ENCODE results near the gene CRLF2. TPM values are rescaled to one million over a fixed set of nuclear protein-coding genes. Genes with fewer than 3 reads are reported as not detected.
"Not testable (repeated sequence)": the region's sequence is repeated elsewhere in the genome, so short reads cannot be mapped to it uniquely, and the experiment has no call there.

CRLF2 gene
- total RNA-seq, 1 experiment from 2014 or later = not detected

DNA sequence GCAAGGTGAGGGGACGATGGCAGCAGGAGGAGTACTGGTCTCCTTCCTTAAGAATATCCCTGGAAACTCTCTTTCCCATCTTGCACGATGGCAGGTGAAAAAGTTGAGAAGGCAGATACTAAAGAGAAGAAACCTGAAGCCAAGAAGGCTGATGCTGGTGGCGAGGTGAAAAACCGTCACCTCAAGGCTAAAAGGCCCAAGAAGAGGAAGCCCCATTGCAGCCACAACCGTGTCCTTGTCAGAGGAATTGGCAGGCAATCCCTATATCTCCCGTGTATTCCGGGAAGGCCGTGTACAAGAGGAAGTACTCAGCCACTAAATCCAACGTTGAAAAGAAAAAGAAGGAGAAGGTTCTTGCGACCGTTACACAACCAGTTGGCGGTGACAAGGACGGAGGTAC is 40.0 kb downstream of the CRLF2 start:
- in situ Hi-C loops (cut with HindIII; ENCODE audit: low sequenced_read_pairs) = no loop called here
- DNase-seq (ENCODE audit: low spot score) = no peak

DNA sequence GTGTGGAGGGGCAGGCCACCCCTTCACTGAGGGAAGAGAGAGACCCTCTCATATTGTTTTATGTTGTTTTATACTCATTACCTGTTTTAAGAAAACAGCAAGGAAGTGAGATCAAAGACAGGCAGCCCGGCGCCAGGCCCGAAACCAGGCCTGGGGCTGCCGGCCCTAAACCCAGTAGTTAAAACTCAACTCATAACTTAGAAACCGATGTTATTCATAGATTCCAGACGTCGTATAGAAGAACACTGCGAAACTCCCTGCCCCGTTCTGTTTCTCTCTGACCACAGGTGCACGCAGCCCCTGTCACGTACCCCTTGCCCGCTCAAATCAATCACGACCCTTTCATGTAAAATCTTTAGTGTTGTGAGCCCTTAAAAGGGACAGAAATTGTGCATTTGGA is 40.5 kb downstream of the CRLF2 start:
- in situ Hi-C loops (cut with HindIII; ENCODE audit: low sequenced_read_pairs); DNase-seq (ENCODE audit: low spot score): not testable (repeated sequence)

DNA sequence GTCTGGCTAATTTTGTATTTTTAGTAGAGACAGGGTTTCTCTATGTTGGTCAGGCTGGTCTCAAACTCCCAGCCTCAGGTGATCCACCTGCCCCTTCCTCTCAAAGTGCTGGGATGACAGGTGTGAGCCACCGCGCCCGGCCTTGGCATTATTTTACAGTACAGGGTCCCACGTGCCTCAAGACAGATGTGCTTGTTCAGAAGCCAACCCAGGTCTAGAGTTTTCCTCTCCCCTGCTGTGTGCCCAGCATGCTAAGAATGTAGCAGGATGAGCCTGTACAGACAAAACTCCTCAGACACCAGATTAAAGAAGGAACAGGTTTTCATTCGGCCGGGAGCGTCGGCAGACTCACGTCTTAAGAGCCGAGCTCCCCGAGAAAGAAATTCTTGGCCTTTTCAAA is 42.2 kb downstream of the CRLF2 start:
- in situ Hi-C loops (cut with HindIII; ENCODE audit: low sequenced_read_pairs) = no loop called here

DNA sequence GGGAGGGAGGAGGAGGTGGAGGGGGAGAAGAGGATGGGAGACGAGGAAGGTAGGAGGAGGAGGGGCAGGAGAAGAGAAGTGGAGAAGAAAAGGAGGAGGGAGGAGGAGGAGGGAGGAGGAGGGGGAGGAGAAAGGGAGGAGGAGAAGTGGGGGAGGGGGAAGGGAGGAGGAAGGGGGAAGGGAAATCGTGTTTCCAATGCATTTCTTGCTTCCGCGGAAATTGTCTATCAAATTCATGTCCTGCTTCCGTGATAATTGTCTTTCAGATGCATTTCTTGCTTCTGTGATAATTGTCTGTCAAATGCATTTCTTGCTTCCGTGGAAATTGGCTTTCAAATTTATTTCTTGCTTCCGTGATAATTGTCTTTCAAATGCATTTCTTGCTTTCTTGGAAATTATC is 43.3 kb downstream of the CRLF2 start:
- in situ Hi-C loops (cut with HindIII; ENCODE audit: low sequenced_read_pairs) = no loop called here
- DNase-seq (ENCODE audit: low spot score) = no peak

More for the DNA sequence above, 42.2 kb downstream of the CRLF2 start:
- DNase-seq (ENCODE audit: low spot score) = no peak

- in situ Hi-C loops (cut with HindIII; ENCODE audit: low sequenced_read_pairs) = no loop called here
- no peak for DNase-seq (ENCODE audit: low spot score)
These were observed 44.4 kb downstream of the CRLF2 start for GRCh38 chrX:1167918-1168481.

GRCh38 chrX:1167466-1167865 is 45.0 kb downstream of the CRLF2 start:
- no peak for DNase-seq (ENCODE audit: low spot score)
- in situ Hi-C loops (cut with HindIII; ENCODE audit: low sequenced_read_pairs) = no loop called here

DNA sequence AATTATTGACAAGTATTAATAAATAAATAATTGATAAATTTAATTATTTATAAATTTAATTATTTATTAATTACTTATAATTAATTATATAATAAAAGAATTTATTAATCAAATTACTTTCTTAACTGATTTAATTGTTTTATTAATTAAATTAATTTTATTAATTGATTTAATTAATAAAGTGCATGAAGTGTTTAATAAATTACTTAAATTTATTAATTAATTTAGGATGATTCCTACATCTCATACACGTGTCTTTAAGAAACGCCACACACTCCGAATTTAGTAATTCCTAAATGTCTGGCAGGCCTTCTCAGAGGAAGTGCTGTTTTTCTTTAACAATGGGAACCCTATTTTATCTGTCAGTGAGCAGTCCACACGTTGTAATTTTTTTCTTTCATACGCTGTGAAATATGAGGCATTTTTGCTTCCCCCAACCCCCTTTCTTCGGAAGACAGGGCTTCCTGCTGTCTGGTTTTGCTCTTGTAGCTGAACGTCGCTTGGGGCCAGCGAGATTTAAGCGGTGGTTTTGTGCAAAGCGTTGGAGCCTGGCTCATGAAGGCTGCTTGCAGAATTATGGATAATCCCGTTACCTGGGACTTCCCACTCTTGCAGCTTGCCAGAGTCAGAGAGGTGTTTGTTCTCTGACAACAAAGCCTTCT is 46.8 kb downstream of the CRLF2 start:
- DNase-seq (ENCODE audit: low spot score) = peak; percentile 20
- in situ Hi-C loops (cut with HindIII; ENCODE audit: low sequenced_read_pairs) = no loop called here

DNA sequence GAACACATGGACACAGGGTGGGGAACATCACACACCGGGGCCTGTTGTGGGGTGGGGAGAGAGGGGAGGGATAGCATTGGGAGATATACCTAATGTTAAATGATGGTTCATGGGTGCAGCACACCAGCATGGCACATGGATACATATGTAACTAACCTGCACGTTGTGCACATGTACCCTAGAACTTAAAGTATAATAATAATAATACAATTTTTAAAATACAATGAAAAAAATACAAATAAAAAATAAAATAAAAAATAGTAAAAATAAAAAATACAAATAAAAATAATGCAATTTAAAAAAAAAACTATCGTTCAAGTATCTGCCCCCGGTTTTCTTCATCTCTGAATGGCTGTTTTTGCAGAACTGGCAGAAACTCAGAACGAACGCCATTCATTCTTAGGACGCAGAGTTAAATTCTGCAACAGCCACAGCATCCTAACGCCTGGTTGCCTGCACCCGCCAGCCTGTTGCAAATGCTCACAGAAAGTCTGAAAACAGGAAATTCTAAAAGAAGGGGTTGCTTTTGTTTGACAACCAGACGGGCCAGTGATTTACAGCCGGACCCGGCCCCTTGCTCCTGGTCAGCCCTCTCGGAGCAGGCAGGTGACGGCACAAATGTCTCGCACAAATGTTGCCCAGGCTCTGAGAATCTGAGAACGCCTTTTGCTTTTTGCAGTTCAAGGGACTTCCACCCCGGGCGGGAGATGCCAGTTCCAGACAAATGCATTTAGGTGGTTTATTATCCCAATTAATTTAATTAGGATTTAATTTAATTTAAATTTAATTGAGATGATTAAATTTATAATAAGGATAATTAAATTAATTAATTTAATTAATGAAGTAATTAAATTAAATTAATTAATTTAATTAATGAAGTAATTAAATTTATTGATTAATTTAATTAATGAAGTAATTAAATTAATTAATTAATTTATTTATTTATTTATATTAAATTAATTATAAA is 47.8 kb downstream of the CRLF2 start:
- in situ Hi-C loops (cut with HindIII; ENCODE audit: low sequenced_read_pairs) = no loop called here
- DNase-seq (ENCODE audit: low spot score) = no peak

DNA sequence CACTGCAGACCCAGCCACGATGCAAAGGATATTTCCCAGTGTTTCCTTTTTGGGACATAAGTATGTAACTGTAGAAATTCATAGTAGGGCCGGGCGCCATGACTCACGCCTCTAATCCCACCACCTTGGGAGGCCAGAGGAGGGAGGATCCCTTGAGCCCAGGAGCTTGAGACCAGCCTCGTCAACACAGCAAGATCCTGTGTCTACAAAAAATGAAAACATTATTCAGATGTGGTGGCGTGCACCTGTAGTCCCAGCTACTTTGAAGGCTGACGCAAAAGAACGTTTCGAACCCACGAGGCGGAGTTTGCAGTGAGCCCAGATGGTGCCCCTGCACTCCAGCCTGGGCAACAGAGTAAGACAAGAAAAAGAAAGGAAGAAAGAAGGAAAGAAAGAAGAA is 49.2 kb downstream of the CRLF2 start:
- in situ Hi-C loops (cut with HindIII; ENCODE audit: low sequenced_read_pairs) = no loop called here
- no peak for DNase-seq (ENCODE audit: low spot score)

DNA sequence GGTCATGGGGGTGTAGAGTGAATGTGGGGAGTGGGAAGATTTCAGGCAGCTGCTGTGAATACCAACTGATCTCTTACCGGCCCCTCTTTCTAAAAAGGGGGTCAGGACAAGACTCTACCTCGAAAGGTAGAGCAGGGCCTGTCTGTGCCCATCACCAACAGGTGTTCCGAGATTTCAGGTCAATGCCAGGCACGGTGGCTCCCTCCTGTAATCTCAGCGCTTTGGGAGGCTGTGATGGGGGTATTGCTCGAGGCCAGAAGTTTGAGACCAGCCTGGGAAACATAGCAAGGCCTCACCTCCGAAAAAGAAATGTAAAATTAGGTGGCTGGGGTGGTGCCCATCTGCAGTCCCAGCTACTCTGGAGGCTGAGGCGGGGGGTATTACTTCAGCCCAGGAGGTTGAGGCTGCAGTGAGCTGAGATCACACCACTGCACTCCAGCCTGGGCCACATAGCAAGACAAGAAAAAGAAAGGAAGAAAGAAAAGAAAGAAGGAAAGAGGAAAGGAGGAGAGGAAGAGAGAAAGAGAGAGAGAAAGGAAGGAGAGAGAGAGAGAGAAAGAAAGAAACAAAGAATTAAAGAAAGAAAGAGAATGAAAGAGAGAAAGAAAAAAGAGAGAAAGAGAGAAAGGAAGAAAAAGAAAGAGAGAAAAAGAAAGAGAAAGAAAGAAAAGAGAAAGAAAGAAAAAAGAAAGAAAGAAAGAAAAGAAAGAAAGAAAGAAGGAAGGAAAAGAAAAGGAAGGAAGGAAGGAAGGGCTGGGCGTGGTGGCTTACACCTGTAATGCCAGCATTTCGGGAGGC is 50.1 kb downstream of the CRLF2 start:
- in situ Hi-C loops (cut with HindIII; ENCODE audit: low sequenced_read_pairs) = no loop called here
- DNase-seq (ENCODE audit: low spot score) = no peak

DNA sequence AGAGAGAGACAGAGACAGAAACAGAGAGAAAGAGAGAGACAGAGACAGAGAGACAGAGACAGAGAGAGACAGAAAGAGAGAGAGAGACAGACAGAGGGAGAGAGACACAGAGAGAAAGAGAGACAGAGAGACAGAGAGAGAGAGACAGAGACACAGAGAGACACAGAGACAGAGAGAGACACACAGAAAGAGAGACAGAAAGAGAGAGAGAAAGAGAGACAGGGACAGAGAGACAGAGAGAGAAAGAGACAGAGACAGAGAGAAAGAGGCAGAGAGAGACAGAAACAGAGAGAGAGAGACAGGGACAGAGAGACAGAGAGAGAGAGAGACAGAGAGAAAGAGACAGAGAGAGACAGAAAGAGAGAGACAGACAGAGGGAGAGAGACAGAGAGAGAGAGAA is 52.9 kb downstream of the CRLF2 start:
- in situ Hi-C loops (cut with HindIII; ENCODE audit: low sequenced_read_pairs) = loop anchor here (10.0 kb wide), 1 partner anchor 675 kb away; no protein-coding TSS in a partner anchor
- DNase-seq (ENCODE audit: low spot score) = no peak

DNA sequence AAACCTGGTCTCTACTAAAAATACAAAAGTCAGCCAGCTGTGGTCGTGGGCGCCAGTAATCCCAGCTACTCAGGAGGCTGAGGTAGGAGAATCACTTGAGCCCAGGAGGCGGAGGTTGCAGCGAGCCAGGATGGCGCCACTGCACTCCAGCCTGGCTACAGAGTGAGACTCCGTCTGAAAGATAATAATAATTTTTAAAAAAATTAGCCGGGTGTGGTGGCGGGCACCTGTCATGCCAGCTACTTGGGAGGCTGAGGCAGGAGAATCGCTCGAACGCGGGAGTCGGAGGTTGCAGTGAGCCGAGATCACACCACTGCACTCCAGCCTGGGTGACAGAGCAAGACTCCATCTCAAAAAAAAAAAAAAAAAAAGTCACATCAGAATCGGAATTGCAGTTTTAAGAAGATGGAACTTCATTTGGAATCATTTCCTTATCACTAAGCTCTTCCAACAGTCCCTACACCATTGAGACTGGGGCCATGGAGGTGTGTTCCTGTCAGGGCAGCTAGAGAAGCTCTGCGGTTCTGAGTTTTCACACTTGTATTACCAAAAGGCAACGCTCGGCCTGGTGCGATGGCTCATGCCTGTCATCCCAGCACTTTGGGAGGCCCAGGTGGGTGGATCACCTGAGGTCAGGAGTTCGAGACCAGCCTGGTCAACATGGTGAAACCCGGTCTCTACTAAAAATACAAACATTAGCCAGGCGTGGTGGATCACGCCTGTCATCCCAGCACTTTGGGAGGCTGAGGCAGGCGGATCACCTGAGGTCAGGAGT is 55.6 kb downstream of the CRLF2 start:
- DNase-seq (ENCODE audit: low spot score) = not testable (repeated sequence)
- in situ Hi-C loops (cut with HindIII; ENCODE audit: low sequenced_read_pairs) = loop anchor here (10.0 kb wide), 1 partner anchor 672 kb away; no protein-coding TSS in a partner anchor

GRCh38 chrX:1153940-1154339 is 58.5 kb downstream of the CRLF2 start:
- in situ Hi-C loops (cut with HindIII; ENCODE audit: low sequenced_read_pairs) = loop anchor here (10.0 kb wide), 1 partner anchor 669 kb away; no protein-coding TSS in a partner anchor
- DNase-seq (ENCODE audit: low spot score) = no peak

GRCh38 chrX:1152090-1152489 is 60.4 kb downstream of the CRLF2 start:
- no peak for DNase-seq (ENCODE audit: low spot score)
- in situ Hi-C loops (cut with HindIII; ENCODE audit: low sequenced_read_pairs) = loop anchor here (10.0 kb wide), 1 partner anchor 667 kb away; no protein-coding TSS in a partner anchor

DNA sequence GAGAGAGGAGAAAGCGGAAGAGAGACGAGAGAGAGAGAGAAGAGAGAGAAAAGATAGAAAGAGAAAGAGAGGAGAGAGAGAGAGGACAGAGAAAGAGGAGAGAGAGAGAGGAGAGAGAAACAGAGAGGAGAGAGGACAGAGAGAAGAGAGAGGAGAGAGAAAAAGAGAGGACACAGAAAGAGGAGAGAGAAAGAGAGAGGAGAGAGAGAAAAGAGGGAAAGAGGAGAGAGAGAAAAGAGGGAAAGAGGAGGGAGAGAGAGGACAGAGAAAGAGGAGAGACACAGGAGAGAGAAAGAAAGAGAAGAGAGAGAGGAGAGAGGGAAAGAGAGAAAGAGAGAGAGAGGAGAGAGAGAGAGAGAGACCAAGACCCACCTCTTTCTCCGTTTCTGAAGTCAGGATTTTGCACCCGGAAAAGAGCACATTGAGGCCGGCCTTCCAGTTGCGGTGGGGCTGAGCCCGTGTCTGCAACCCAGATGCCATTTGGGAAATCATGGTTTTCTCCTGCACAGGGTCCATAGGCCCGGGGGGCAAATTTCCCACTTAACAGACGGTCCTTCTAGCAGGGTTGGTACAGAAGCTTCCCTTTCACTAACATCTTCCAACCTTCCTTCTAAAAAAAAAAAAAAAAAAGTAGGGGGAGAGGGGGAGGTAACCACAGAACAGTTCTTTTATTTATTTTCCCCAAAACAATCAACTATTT is 60.9 kb downstream of the CRLF2 start:
- in situ Hi-C loops (cut with HindIII; ENCODE audit: low sequenced_read_pairs) = loop anchor here (10.0 kb wide), 1 partner anchor 667 kb away; no protein-coding TSS in a partner anchor
- DNase-seq (ENCODE audit: low spot score) = no peak

DNA sequence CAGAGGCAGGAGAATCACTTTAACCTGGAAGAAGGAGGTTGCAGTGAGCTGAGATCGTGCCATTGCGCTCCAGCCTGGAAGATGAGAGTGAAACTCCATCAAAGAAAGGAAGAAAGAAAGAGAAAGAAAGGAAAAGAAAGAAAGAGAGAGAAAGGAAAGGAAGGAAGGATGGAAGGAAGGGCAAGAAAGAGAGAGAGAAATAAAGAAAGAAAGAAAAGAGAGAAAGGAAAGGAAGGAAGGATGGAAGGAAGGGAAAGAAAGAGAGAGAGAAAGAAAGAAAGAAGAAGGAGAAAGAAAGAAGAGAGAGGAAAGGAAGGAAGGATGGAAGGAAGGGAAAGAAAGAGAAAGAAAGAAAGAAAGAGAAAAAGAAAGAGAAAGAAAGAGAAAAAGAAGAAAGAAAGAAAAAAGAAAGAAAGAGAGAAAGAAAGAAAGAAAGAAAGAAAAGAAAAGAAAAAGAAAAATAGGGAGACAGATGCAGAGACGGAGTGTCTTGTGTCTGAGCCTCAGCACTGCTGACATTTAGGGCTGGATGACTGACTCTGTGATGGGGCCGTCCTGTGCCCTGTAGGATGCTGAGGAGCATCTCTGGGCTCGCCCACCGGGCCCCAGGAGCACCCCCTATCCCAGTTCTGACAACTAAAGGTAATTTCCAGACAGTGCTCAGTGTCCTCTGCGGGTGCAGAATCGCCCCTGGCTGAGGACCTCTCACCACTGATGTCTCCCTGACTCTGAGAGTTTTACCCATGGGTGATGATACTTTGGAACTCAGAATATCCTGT is 61.7 kb downstream of the CRLF2 start:
- in situ Hi-C loops (cut with HindIII; ENCODE audit: low sequenced_read_pairs) = loop anchor here (10.0 kb wide), 1 partner anchor 666 kb away; no protein-coding TSS in a partner anchor
- no peak for DNase-seq (ENCODE audit: low spot score)
